K562 (cell line): ENCODE data around the gene FBXO44. TPM values are rescaled to one million over a fixed set of nuclear protein-coding genes. Genes with fewer than 3 reads are reported as not detected.

ENCODE experiments used
- ATAC-seq: fragments of 200-7000 bp; cut with Tn5 transposase; 3 replicates; pipeline ENCODE4 v1.9.1; 2020; ENCODE audit warnings: moderate library complexity
- BruUV-seq: library from RNA; stranded (reverse); fragments of 400-500 nt; replicated peaks from 2 replicates; lab custom pipeline; 2021; lab: Mats Ljungman, UMichigan
- CTCF ChIA-PET: fragments of 300-600 bp; formaldehyde crosslinking; extraction: SDS; loops from one replicate; lab custom pipeline; 2021; ENCODE audit warnings: low intra/inter-chr PET ratio; lab: Yijun Ruan, JAX
- POLR2A ChIA-PET: fragments of 300-600, 350-650 bp; sonication (Branson Sonifier 250); formaldehyde crosslinking; extraction: SDS; loops from one replicate; lab custom pipeline; 2021; ENCODE audit warnings: antibody characterized with exemption, inconsistent platforms; lab: Yijun Ruan, JAX
- DNase-seq, 4 experiments: peaks; one replicate each; pipeline versions ENCODE4 v3.0.0 to v3.0.0-alpha.2; 2011 to 2018; ENCODE audit warnings: low spot score in 3 of 4, mixed read lengths in 3 of 4; ENCODE audit errors: extremely low read depth in 1 of 4
- FAIRE-seq: peaks from 2 replicates; lab custom pipeline; 2011; peaks lifted over from hg19 to GRCh38; lab: Jason Lieb, UNC
- H2AFZ ChIP-seq: 2 replicates; pipeline ENCODE4 v1.6.0; 2011; ENCODE audit warnings: low read depth, low read length, control low read depth, inconsistent platforms
- H3K27ac ChIP-seq: fragments of 200-600 bp; 3 replicates; pipeline ENCODE4 v1.8.0; 2011; ENCODE audit warnings: low read depth, mild to moderate bottlenecking, control low read depth, inconsistent platforms, low read length, moderate library complexity, mixed read lengths; ENCODE audit errors: extremely low read depth
- H3K27me3 ChIP-seq, 2 experiments: fragments of 300-600 bp in 1 of 2; 2 replicates in 1 of 2; 3 replicates in 1 of 2; pipeline versions ENCODE4 v1.6.0 to v1.8.0; 2011; ENCODE audit warnings: inconsistent platforms in 2 of 2, low read length in 2 of 2, mild to moderate bottlenecking in 1 of 2, mixed read lengths in 1 of 2, moderate library complexity in 1 of 2; ENCODE audit not compliant: control insufficient read depth in 2 of 2, insufficient read depth in 2 of 2
- H3K36me3 ChIP-seq: fragments of 300-600 bp; 3 replicates; pipeline ENCODE4 v1.8.0; 2011; ENCODE audit warnings: mild to moderate bottlenecking, low read length, inconsistent platforms; ENCODE audit not compliant: control insufficient read depth, insufficient read depth
- H3K4me1 ChIP-seq, 2 experiments: fragments of 200-600 bp in 1 of 2; replicated peaks in 1 of 2; 2 replicates in 1 of 2; 3 replicates in 1 of 2; pipeline versions ENCODE4 v1.5.1 to v1.8.0; 2011; ENCODE audit warnings: inconsistent platforms in 2 of 2, low read length in 2 of 2, mild to moderate bottlenecking in 1 of 2, mixed read lengths in 1 of 2, moderate library complexity in 1 of 2; ENCODE audit not compliant: control insufficient read depth in 2 of 2, insufficient read depth in 2 of 2
- H3K4me2 ChIP-seq: 2 replicates; pipeline ENCODE4 v1.6.1; 2011; ENCODE audit warnings: low read length, control low read depth, inconsistent platforms, mixed read lengths; ENCODE audit not compliant: insufficient read depth
- H3K4me3 ChIP-seq: fragments of 200-600 bp; sonication (generic), shearing (Covaris generic); 2 replicates; pipeline ENCODE4 v1.5.1; 2016; ENCODE audit warnings: control low read depth, inconsistent platforms
- H3K79me2 ChIP-seq: fragments of 200-600 bp; 3 replicates; pipeline ENCODE4 v1.8.0; 2011; ENCODE audit warnings: low read length, inconsistent platforms; ENCODE audit not compliant: control insufficient read depth, insufficient read depth
- H3K9ac ChIP-seq, 2 experiments: 2 replicates each; pipeline versions ENCODE4 v1.6.0 to v1.6.1; 2011; ENCODE audit warnings: low read depth in 2 of 2, low read length in 2 of 2, control low read depth in 1 of 2, inconsistent platforms in 1 of 2, mild to moderate bottlenecking in 1 of 2, mixed read lengths in 1 of 2; ENCODE audit not compliant: insufficient read depth in 1 of 2
- H3K9me1 ChIP-seq: one replicate; pipeline ENCODE4 v1.6.0; 2011; ENCODE audit warnings: inconsistent platforms, mild to moderate bottlenecking, low read length, moderate library complexity; ENCODE audit not compliant: control insufficient read depth, insufficient read depth
- H3K9me3 ChIP-seq: replicated peaks from 2 replicates; pipeline ENCODE4 v1.5.1; 2011; ENCODE audit warnings: low read depth, low read length, inconsistent platforms; ENCODE audit not compliant: control insufficient read depth, insufficient read depth
- H4K20me1 ChIP-seq: replicated peaks from 2 replicates; pipeline ENCODE4 v1.6.1; 2011; ENCODE audit warnings: low read length, inconsistent platforms, mixed read lengths; ENCODE audit not compliant: control insufficient read depth, insufficient read depth
- RBFOX2 ChIP-seq: fragments of 200-400 bp; formaldehyde crosslinking; IDR thresholded peaks from 2 replicates; pipeline ENCODE4 v1.6.1; 2017; ENCODE audit warnings: low read depth, mild to moderate bottlenecking, low read length, moderate library complexity
- ZNF174 ChIP-seq: fragments of 250-450 bp; sonication (Bioruptor Pico); IDR thresholded peaks from 2 replicates; pipeline ENCODE4 v1.4.0; 2020; ENCODE audit warnings: mild to moderate bottlenecking
- WGBS: fragments of 100-300 bp; shearing (Covaris generic); methylation state at CpG from one replicate; pipeline ENCODE4 v1.1.6; 2016; ENCODE audit warnings: low coverage, mixed read lengths; ENCODE audit not compliant: insufficient coverage; ENCODE audit errors: missing lambda C conversion rate; 5-methylcytosine and 5-hydroxymethylcytosine counted together
- in situ Hi-C: fragments of 300-500 bp; cut with MboI; formaldehyde crosslinking; loops from 4 replicates; pipeline ENCODE4 v1.15.0; 2018; ENCODE audit warnings: inconsistent platforms, mixed read lengths
- intact Hi-C: fragments of 100-400 bp; cut with micrococcal nuclease; formaldehyde crosslinking; loops from 2 replicates; pipeline ENCODE4 v1.14.2; 2022
- polyA plus RNA-seq, 8 experiments: library from polyadenylated mRNA; depleted of rRNA in 4 of 8; stranded (reverse) in 5 of 8; unstranded in 3 of 8; fragments of >200 nt; fragmentation: Nextera tagmentation in 2 of 8; fragmentation: Illumina TruSeq in 1 of 8; extraction: Ambion mirVana in 2 of 8; extraction: Trizol in 1 of 8; gene quantifications; 2 replicates each; pipeline versions ENCODE4 v1.2.1 to v1.2.3, GENCODE V29; 2011 to 2014; ENCODE audit warnings: inconsistent platforms in 1 of 8, missing spikeins in 1 of 8
- total RNA-seq, 7 experiments: library from RNA; depleted of rRNA in 6 of 7; stranded (reverse); fragments of >200 nt in 6 of 7; fragmentation: Illumina TruSeq in 2 of 7; extraction: Trizol in 2 of 7; gene quantifications; 2 replicates each; pipeline versions ENCODE4 v1.2.1 to v1.2.3, GENCODE V29; 2011 to 2021; ENCODE audit warnings: low replicate concordance in 1 of 7
- TF ChIP-seq, protein P1 (sequence below): sonication (generic); formaldehyde crosslinking; IDR thresholded peaks from 2 replicates; pipeline ENCODE4 v1.8.1; 2023; ENCODE audit warnings: mild to moderate bottlenecking, missing genetic modification reagents
- TF ChIP-seq, protein P2 (sequence below): fragments of 250-450 bp; sonication (Bioruptor Pico); IDR thresholded peaks from 2 replicates; pipeline ENCODE4 v1.8.0; 2021; ENCODE audit warnings: mild to moderate bottlenecking, moderate library complexity
- TF ChIP-seq, protein P3 (sequence below): fragments of 250-450 bp; sonication (Bioruptor Pico); IDR thresholded peaks from 2 replicates; pipeline ENCODE4 v1.8.0; 2021; ENCODE audit warnings: borderline replicate concordance, mild to moderate bottlenecking, moderate library complexity; ENCODE audit not compliant: poor library complexity, severe bottlenecking

Gene FBXO44
- total and polyA plus RNA-seq, 9 of the 15 experiments (the other 6 are each of a cell fraction or from before 2014, with no cell fraction given) = 0.69 to 20.9 (median 6.7) TPM

DNA sequence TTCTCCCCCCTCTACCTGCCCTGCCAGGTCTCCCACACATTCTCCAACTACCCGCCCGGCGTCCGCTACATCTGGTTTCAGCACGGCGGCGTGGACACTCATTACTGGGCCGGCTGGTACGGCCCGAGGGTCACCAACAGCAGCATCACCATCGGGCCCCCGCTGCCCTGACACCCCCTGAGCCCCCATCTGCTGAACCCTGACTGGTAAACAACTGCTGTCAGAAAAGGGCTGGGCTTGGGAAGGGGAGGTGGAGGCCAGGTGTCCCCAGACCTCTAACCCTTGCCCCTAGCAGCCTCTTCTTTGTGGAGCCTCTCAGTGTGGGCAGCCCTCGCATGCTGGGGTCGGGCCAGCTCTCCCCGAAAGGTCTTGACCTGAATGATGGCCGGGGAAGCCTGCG, 6.4 kb downstream of the FBXO44 start:
- in situ Hi-C loops = no loop called here
- H3K9me3 ChIP-seq = no peaks in the 10 kb centered on the region; the same call in 1 of the 2 replicates
- no peak overlapping the region for H3K4me2 ChIP-seq
- H3K9ac ChIP-seq = peak overlapping the region in 1 of 2 experiments; percentile 24; a peak in 2 of 4 replicates
- peaks cover 7% of the 10 kb centered on the region; the same call in 2 of the 3 replicates for H3K79me2 ChIP-seq
- intact Hi-C loops = loop anchor here (10.0 kb wide), 1 partner anchor 224 kb away; no protein-coding TSS in a partner anchor
- TF ChIP-seq, protein P1, sequence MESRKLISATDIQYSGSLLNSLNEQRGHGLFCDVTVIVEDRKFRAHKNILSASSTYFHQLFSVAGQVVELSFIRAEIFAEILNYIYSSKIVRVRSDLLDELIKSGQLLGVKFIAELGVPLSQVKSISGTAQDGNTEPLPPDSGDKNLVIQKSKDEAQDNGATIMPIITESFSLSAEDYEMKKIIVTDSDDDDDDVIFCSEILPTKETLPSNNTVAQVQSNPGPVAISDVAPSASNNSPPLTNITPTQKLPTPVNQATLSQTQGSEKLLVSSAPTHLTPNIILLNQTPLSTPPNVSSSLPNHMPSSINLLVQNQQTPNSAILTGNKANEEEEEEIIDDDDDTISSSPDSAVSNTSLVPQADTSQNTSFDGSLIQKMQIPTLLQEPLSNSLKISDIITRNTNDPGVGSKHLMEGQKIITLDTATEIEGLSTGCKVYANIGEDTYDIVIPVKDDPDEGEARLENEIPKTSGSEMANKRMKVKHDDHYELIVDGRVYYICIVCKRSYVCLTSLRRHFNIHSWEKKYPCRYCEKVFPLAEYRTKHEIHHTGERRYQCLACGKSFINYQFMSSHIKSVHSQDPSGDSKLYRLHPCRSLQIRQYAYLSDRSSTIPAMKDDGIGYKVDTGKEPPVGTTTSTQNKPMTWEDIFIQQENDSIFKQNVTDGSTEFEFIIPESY (CRISPR knock-in tag) = 0 out of 2 replicates have a peak, but pooled peaks have one; percentile 20
- TF ChIP-seq, protein P2, sequence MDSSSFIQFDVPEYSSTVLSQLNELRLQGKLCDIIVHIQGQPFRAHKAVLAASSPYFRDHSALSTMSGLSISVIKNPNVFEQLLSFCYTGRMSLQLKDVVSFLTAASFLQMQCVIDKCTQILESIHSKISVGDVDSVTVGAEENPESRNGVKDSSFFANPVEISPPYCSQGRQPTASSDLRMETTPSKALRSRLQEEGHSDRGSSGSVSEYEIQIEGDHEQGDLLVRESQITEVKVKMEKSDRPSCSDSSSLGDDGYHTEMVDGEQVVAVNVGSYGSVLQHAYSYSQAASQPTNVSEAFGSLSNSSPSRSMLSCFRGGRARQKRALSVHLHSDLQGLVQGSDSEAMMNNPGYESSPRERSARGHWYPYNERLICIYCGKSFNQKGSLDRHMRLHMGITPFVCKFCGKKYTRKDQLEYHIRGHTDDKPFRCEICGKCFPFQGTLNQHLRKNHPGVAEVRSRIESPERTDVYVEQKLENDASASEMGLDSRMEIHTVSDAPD (CRISPR knock-in tag) = no peak
- no peak for TF ChIP-seq ZNF174
- TF ChIP-seq RBFOX2 = 0 out of 2 replicates have a peak, but pooled peaks have one; percentile 11
- TF ChIP-seq, protein P3, sequence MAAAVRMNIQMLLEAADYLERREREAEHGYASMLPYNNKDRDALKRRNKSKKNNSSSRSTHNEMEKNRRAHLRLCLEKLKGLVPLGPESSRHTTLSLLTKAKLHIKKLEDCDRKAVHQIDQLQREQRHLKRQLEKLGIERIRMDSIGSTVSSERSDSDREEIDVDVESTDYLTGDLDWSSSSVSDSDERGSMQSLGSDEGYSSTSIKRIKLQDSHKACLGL (CRISPR knock-in tag) = no peak
- no peak overlapping the region for H3K27ac ChIP-seq
- H3K36me3 ChIP-seq = peaks cover 18% of the 10 kb centered on the region; the same call in 2 of the 3 replicates
- no peaks in the 10 kb centered on the region for H3K27me3 ChIP-seq
- no peaks in the 10 kb centered on the region for H4K20me1 ChIP-seq
- H2AFZ ChIP-seq = no peak overlapping the region
- no peak for DNase-seq
- ATAC-seq = no peak
- CTCF ChIA-PET = no interaction called here
- 67% methylated on average over 17 of the region's 17 CpGs for WGBS
- peaks cover 6 to 36% of the 10 kb centered on the region in 2 experiments; a peak in 4 of 5 replicates for H3K4me1 ChIP-seq
- no peak for FAIRE-seq
- no TSS peak for BruUV-seq
- H3K4me3 ChIP-seq = no peak overlapping the region
- no peaks in the 10 kb centered on the region for H3K9me1 ChIP-seq
- POLR2A ChIA-PET = interaction anchor here (0.8 to 1.2 kb wide), 2 partner anchors 8 to 14 kb away, joined by 3 to 4 read pairs; no protein-coding TSS in a partner anchor
